Measurements from ENCODE around the gene FAM118B. TPM values are rescaled to one million over a fixed set of nuclear protein-coding genes. Genes with fewer than 3 reads are reported as not detected.

The FAM118B gene
- total and polyA plus RNA-seq, 4 donors: 10.8 to 24.3 (median 20.7) TPM

GRCh38 chr11:126191379-126192073 lies 20.1 kb upstream of the FAM118B start:
- no peak overlapping the region for H3K4me3 ChIP-seq
- H3K9me3 ChIP-seq (ENCODE audit: control insufficient read depth in 4 of 4, insufficient read depth in 3 of 4, low read length in 3 of 4): no peaks in the 10 kb centered on the region
- no peaks in the 10 kb centered on the region for H3K27me3 ChIP-seq (ENCODE audit: control insufficient read depth in 3 of 3, insufficient read depth in 3 of 3, low read length in 2 of 3)
- no peak overlapping the region for H3K27ac ChIP-seq (ENCODE audit: low read depth in 1 of 2, low read length in 1 of 2)
- TF ChIP-seq CTCF (IDR thresholded peaks at IDR 0.05; ENCODE audit: control extremely low read depth, extremely low read depth): no peak
- H3K36me3 ChIP-seq (ENCODE audit: control insufficient read depth in 4 of 4, insufficient read depth in 4 of 4, low read length in 4 of 4): peaks cover 13 to 26% (median 19%) of the 10 kb centered on the region in 4 donors
- DNase-seq (no peak), ATAC-seq (ENCODE audit: insufficient read depth, low FRiP score) (no peak)
- 90 to 94% methylated on average over 11 of the region's 11 CpGs for WGBS, 2 donors
- no peak overlapping the region for H3K9ac ChIP-seq (ENCODE audit: insufficient read depth in 1 of 2, low read length in 2 of 2)
- H3K4me1 ChIP-seq (ENCODE audit: control insufficient read depth in 5 of 5, insufficient read depth in 5 of 5, low read length in 5 of 5): peaks cover 0 to 8% (median 0%) of the 10 kb centered on the region in 5 donors

DNA sequence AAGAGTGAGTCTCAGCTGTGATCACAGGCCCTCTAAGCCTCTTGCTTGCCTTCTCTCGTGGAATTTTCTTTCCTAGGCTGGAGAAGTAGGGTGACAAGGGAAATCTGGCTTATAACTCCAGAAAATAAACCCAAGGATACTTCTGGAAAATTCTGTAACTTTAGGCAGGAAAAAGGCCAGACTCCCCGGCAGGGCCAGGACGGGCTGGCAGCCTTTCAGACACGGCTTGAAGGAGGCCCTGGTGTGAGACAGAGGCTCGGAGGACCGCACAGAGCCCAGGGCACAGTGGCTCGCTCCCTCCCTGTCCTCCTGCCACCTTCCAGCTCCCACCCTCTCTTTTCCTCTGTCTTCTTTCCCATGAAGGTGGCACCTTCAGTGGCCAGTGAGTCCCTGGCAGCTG lies 19.2 kb upstream of the FAM118B start:
- Histone ChIP-seq H3K36me3 (ENCODE audit: control insufficient read depth in 4 of 4, insufficient read depth in 4 of 4, low read length in 4 of 4) (peaks cover 16 to 34% (median 25%) of the 10 kb centered on the region in 4 donors), H3K27ac (ENCODE audit: low read depth in 1 of 2, low read length in 1 of 2) (no peak overlapping the region), H3K9me3 (ENCODE audit: control insufficient read depth in 4 of 4, insufficient read depth in 3 of 4, low read length in 3 of 4) (no peaks in the 10 kb centered on the region), H3K4me1 (ENCODE audit: control insufficient read depth in 5 of 5, insufficient read depth in 5 of 5, low read length in 5 of 5) (peaks cover 0 to 8% (median 0%) of the 10 kb centered on the region in 5 donors), H3K27me3 (ENCODE audit: control insufficient read depth in 3 of 3, insufficient read depth in 3 of 3, low read length in 2 of 3) (no peaks in the 10 kb centered on the region), H3K4me3 (no peak overlapping the region), H3K9ac (ENCODE audit: insufficient read depth in 1 of 2, low read length in 2 of 2) (no peak overlapping the region)
- ATAC-seq (ENCODE audit: insufficient read depth, low FRiP score) (no peak), DNase-seq (no peak)
- WGBS, 2 donors: 94 to 98% methylated on average over 7 of the region's 7 CpGs
- no peak for TF ChIP-seq CTCF (IDR thresholded peaks at IDR 0.05; ENCODE audit: control extremely low read depth, extremely low read depth)

GRCh38 chr11:126193038-126193478 lies 18.5 kb upstream of the FAM118B start:
- no peak for TF ChIP-seq CTCF (IDR thresholded peaks at IDR 0.05; ENCODE audit: control extremely low read depth, extremely low read depth)
- Histone ChIP-seq H3K27me3 (ENCODE audit: control insufficient read depth in 3 of 3, insufficient read depth in 3 of 3, low read length in 2 of 3) (no peaks in the 10 kb centered on the region), H3K27ac (ENCODE audit: low read depth in 1 of 2, low read length in 1 of 2) (no peak overlapping the region), H3K9ac (ENCODE audit: insufficient read depth in 1 of 2, low read length in 2 of 2) (no peak overlapping the region), H3K4me3 (no peak overlapping the region), H3K9me3 (ENCODE audit: control insufficient read depth in 4 of 4, insufficient read depth in 3 of 4, low read length in 3 of 4) (no peaks in the 10 kb centered on the region), H3K36me3 (ENCODE audit: control insufficient read depth in 4 of 4, insufficient read depth in 4 of 4, low read length in 4 of 4) (peaks cover 20 to 41% (median 31%) of the 10 kb centered on the region in 4 donors), H3K4me1 (ENCODE audit: control insufficient read depth in 5 of 5, insufficient read depth in 5 of 5, low read length in 5 of 5) (peaks cover 0 to 8% (median 0%) of the 10 kb centered on the region in 5 donors)
- no peak for ATAC-seq (ENCODE audit: insufficient read depth, low FRiP score)
- WGBS, 2 donors: 89 to 97% methylated on average over 16 of the region's 16 CpGs
- no peak for DNase-seq
